GM23248 (cell line): ENCODE data around the gene AK1.

ENCODE experiments used
- EZH2 ChIP-seq: fragments of 200-600 bp; sonication (generic); IDR thresholded peaks from 2 replicates; pipeline ENCODE4 v1.6.1; 2018; ENCODE audit warnings: antibody characterized with exemption, mild to moderate bottlenecking; ENCODE audit not compliant: insufficient read depth, poor library complexity, severe bottlenecking
- EZH2phosphoT487 ChIP-seq: fragments of 200-600 bp; sonication (generic); IDR thresholded peaks from 2 replicates; pipeline ENCODE4 v1.6.1; 2018; ENCODE audit warnings: antibody characterized with exemption, moderate library complexity, mild to moderate bottlenecking, low read depth; ENCODE audit not compliant: insufficient read depth

DNA sequence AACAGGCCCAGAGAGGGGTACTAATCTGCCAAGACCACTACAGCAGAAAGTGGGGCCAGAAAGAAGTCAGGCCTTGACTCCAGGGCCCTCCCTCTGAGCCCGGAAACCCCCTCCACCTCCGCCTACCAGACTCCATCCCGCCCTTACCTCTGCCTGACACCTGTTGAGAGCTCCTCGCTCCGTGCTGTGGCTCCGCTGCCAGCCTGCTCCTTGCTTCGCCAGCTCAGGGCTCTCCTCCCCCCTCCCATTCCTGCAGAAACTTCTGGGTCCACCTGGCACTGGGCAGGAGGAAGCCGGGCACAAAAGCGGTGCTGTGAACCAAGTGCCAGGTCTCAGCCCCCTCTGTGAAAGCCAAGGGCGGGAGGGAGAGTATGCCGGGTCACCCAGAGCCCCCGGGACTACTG is 28.3 kb upstream of the AK1 start:
- TF ChIP-seq EZH2phosphoT487 (no peak), EZH2 (no peak)
